Measurements from ENCODE around the gene PCBP3. TPM values are rescaled to one million over a fixed set of nuclear protein-coding genes. Genes with fewer than 3 reads are reported as not detected.

PCBP3 gene
- total RNA-seq, 2 experiments from 2014 or later, result 3.4 to 3.8 TPM

- no peak overlapping the region for H3K27ac ChIP-seq (ENCODE audit: low read depth in 1 of 2, low read length in 2 of 2)
- H3K9me3 ChIP-seq (ENCODE audit: control insufficient read depth in 1 of 2, insufficient read depth in 1 of 2, low read length in 2 of 2), result no peaks in the 10 kb centered on the region
- no peaks in the 10 kb centered on the region for H3K27me3 ChIP-seq (ENCODE audit: control insufficient read depth in 1 of 2, insufficient read depth in 2 of 2, low read length in 2 of 2)
- Mint-ChIP-seq H3K27ac (no peak overlapping the region), H3K4me3 (no peak overlapping the region), H3K4me1 (ENCODE audit: low read depth) (peaks cover 12% of the 10 kb centered on the region), H3K27me3 (no peaks in the 10 kb centered on the region), H3K9me3 (no peaks in the 10 kb centered on the region), H3K36me3 (ENCODE audit: low read depth) (no peaks in the 10 kb centered on the region)
- DNase-seq (no peak), ATAC-seq (ENCODE audit: poor library complexity) (no peak)
- H3K4me3 ChIP-seq (ENCODE audit: low read length), result no peak overlapping the region
- POLR2A ChIA-PET, result interaction anchor here (2.0 kb wide), 1 partner anchor 33 kb away, joined by 7 read pairs; no protein-coding TSS in a partner anchor
- H3K36me3 ChIP-seq (ENCODE audit: insufficient read depth, low read length), result no peaks in the 10 kb centered on the region
- intact Hi-C loops (cut with DNase I, micrococcal nuclease), result loop anchor here (2.0 to 10.0 kb wide), 3 partner anchors 40 to 367 kb away; no protein-coding TSS in a partner anchor
- no peak for TF ChIP-seq CTCF (IDR thresholded peaks at IDR 0.05)
- peaks cover 18% of the 10 kb centered on the region for H3K4me1 ChIP-seq (ENCODE audit: insufficient read depth, low read length)
- CTCF ChIA-PET, result no interaction called here
Measured at GRCh38 chr21:45921917-45922316, 278.4 kb downstream of the PCBP3 start.

- POLR2A ChIA-PET, result interaction anchor here (1.4 to 2.0 kb wide), 2 partner anchors 33 to 37 kb away, joined by 5 to 7 read pairs; no protein-coding TSS in a partner anchor
- no peak overlapping the region for H3K4me3 Mint-ChIP-seq
Measured at GRCh38 chr21:45922648-45923047, 279.1 kb downstream of the PCBP3 start.

GRCh38 chr21:45923146-45923545, 279.6 kb downstream of the PCBP3 start:
- peak; percentile 75 for TF ChIP-seq CTCF (IDR thresholded peaks at IDR 0.05)
- Mint-ChIP-seq H3K9me3 (no peaks in the 10 kb centered on the region), H3K4me1 (ENCODE audit: low read depth) (peaks cover 4% of the 10 kb centered on the region), H3K4me3 (no peak overlapping the region), H3K27me3 (no peaks in the 10 kb centered on the region), H3K36me3 (ENCODE audit: low read depth) (no peaks in the 10 kb centered on the region), H3K27ac (no peak overlapping the region)
- POLR2A ChIA-PET, result interaction anchor here (0.8 to 2.0 kb wide), 3 partner anchors 34 to 43 kb away, joined by 3 to 7 read pairs (median 5); no protein-coding TSS in a partner anchor
- no peaks in the 10 kb centered on the region for H3K27me3 ChIP-seq (ENCODE audit: control insufficient read depth in 1 of 2, insufficient read depth in 2 of 2, low read length in 2 of 2)
- H3K9me3 ChIP-seq (ENCODE audit: control insufficient read depth in 1 of 2, insufficient read depth in 1 of 2, low read length in 2 of 2), result peaks cover 0 to 7% of the 10 kb centered on the region in 2 experiments
- intact Hi-C loops (cut with DNase I, micrococcal nuclease), result loop anchor here (1.0 to 10.0 kb wide), 5 partner anchors 41 to 445 kb away; no protein-coding TSS in a partner anchor
- CTCF ChIA-PET, result no interaction called here
- H3K4me3 ChIP-seq (ENCODE audit: low read length), result no peak overlapping the region
- DNase-seq (peak; percentile 56 to 81 (median 69)), ATAC-seq (ENCODE audit: poor library complexity) (peak; percentile 98)
- H3K36me3 ChIP-seq (ENCODE audit: insufficient read depth, low read length), result no peaks in the 10 kb centered on the region
- H3K27ac ChIP-seq (ENCODE audit: low read depth in 1 of 2, low read length in 2 of 2), result no peak overlapping the region
- H3K4me1 ChIP-seq (ENCODE audit: insufficient read depth, low read length), result peaks cover 18% of the 10 kb centered on the region

More at GRCh38 chr21:45922648-45923047, 279.1 kb downstream of the PCBP3 start:
- Histone ChIP-seq H3K27ac (ENCODE audit: low read depth in 1 of 2, low read length in 2 of 2) (no peak overlapping the region), H3K9me3 (ENCODE audit: control insufficient read depth in 1 of 2, insufficient read depth in 1 of 2, low read length in 2 of 2) (peaks cover 0 to 5% of the 10 kb centered on the region in 2 experiments), H3K27me3 (ENCODE audit: control insufficient read depth in 1 of 2, insufficient read depth in 2 of 2, low read length in 2 of 2) (no peaks in the 10 kb centered on the region), H3K36me3 (ENCODE audit: insufficient read depth, low read length) (no peaks in the 10 kb centered on the region), H3K4me3 (ENCODE audit: low read length) (no peak overlapping the region), H3K4me1 (ENCODE audit: insufficient read depth, low read length) (peaks cover 18% of the 10 kb centered on the region)
- no peaks in the 10 kb centered on the region for H3K27me3 Mint-ChIP-seq
- H3K9me3 Mint-ChIP-seq, result no peaks in the 10 kb centered on the region
- CTCF ChIA-PET, result no interaction called here
- ATAC-seq (ENCODE audit: poor library complexity), result no peak
- no peaks in the 10 kb centered on the region for H3K36me3 Mint-ChIP-seq (ENCODE audit: low read depth)
- no peak for DNase-seq
- no peak overlapping the region for H3K27ac Mint-ChIP-seq
- intact Hi-C loops (cut with DNase I, micrococcal nuclease), result loop anchor here (1.0 to 10.0 kb wide), 5 partner anchors 40 to 444 kb away; no protein-coding TSS in a partner anchor
- TF ChIP-seq CTCF (IDR thresholded peaks at IDR 0.05), result no peak
- peaks cover 5% of the 10 kb centered on the region for H3K4me1 Mint-ChIP-seq (ENCODE audit: low read depth)

All from CD4-positive, alpha-beta T cell (primary cell).